Lung (tissue), 12 donors: ENCODE measurements around the gene EMSY. TPM values are rescaled to one million over a fixed set of nuclear protein-coding genes. Genes with fewer than 3 reads are reported as not detected.

Experiments
- ATAC-seq: fragments of 200-7000 bp; cut with Tn5 transposase; one replicate; pipeline ENCODE4 v1.9.1; 2020; ENCODE audit warnings: moderate number of reproducible peaks; ENCODE audit not compliant: insufficient read depth, low FRiP score
- DNase-seq, 3 donors: peaks; one replicate each; pipeline ENCODE4 v3.0.0-alpha.2; 2013 to 2017
- H3K27ac ChIP-seq, 2 donors: one replicate each; pipeline ENCODE4 v1.5.1; 2013; ENCODE audit warnings: mild to moderate bottlenecking in 2 of 2, moderate library complexity in 2 of 2, control low read depth in 1 of 2, inconsistent platforms in 1 of 2, low read depth in 1 of 2, low read length in 1 of 2
- H3K27me3 ChIP-seq, 3 donors: one replicate each; pipeline ENCODE4 v1.5.1; 2013; ENCODE audit warnings: low read length in 2 of 3; ENCODE audit not compliant: control insufficient read depth in 3 of 3, insufficient read depth in 3 of 3
- H3K36me3 ChIP-seq, 4 donors: one replicate each; pipeline ENCODE4 v1.5.1; 2013; ENCODE audit warnings: low read length in 4 of 4, mild to moderate bottlenecking in 1 of 4, moderate library complexity in 1 of 4; ENCODE audit not compliant: control insufficient read depth in 4 of 4, insufficient read depth in 4 of 4
- H3K4me1 ChIP-seq, 5 donors: one replicate each; pipeline ENCODE4 v1.5.1; 2013; ENCODE audit warnings: low read length in 5 of 5, mild to moderate bottlenecking in 2 of 5, moderate library complexity in 1 of 5; ENCODE audit not compliant: control insufficient read depth in 5 of 5, insufficient read depth in 5 of 5
- H3K4me3 ChIP-seq: one replicate; pipeline ENCODE4 v1.5.1; 2013; ENCODE audit warnings: mild to moderate bottlenecking, control low read depth, moderate library complexity
- H3K9ac ChIP-seq, 2 donors: one replicate each; pipeline ENCODE4 v1.5.1; 2013; ENCODE audit warnings: low read length in 2 of 2, control low read depth in 1 of 2; ENCODE audit not compliant: insufficient read depth in 1 of 2
- H3K9me3 ChIP-seq, 4 donors: one replicate each; pipeline ENCODE4 v1.5.1; 2013; ENCODE audit warnings: low read length in 3 of 4, mild to moderate bottlenecking in 1 of 4, moderate library complexity in 1 of 4; ENCODE audit not compliant: control insufficient read depth in 4 of 4, insufficient read depth in 3 of 4
- CTCF ChIP-seq: IDR thresholded peaks from 2 replicates; pipeline ENCODE4 v1.5.1; 2012; ENCODE audit warnings: mild to moderate bottlenecking; ENCODE audit errors: control extremely low read depth, extremely low read depth
- WGBS, 2 donors: extraction: QIAGEN DNeasy Blood & Tissue Kit; methylation state at CpG; one replicate each; pipeline ENCODE4 v1.1.7; 2013; 5-methylcytosine and 5-hydroxymethylcytosine counted together
- polyA plus RNA-seq, 2 donors: library from polyadenylated mRNA; stranded (reverse); fragments of 200-250 nt; gene quantifications; one replicate each; pipeline ENCODE4 v1.2.1, GENCODE V29; 2013
- total RNA-seq, 2 donors: library from RNA; depleted of rRNA in 1 of 2; stranded (reverse); fragments of >200 nt in 1 of 2; gene quantifications; one replicate each; pipeline ENCODE4 v1.2.1, GENCODE V29; 2014 to 2021
- donor health status: control.
- donor health status: control.
- donor health status: Bipolar disorder and iron deficiency.
- donor health status: healthy.
- donor health status: DM: yes; HTN: yes; CAD: no.

The EMSY gene
- total and polyA plus RNA-seq, 4 donors = 5.0 to 59.3 (median 15.5) TPM

- H3K9ac ChIP-seq = no peak overlapping the region
- H3K4me3 ChIP-seq = no peak overlapping the region
- no peak for TF ChIP-seq CTCF
- peaks cover 0 to 20% (median 3%) of the 10 kb centered on the region in 5 donors for H3K4me1 ChIP-seq
- H3K36me3 ChIP-seq = no peaks in the 10 kb centered on the region
- WGBS, 2 donors = 83 to 93% methylated on average over 2 of the region's 2 CpGs
- ATAC-seq (no peak), DNase-seq (no peak)
- H3K27ac ChIP-seq = no peak overlapping the region
- no peaks in the 10 kb centered on the region for H3K27me3 ChIP-seq
- no peaks in the 10 kb centered on the region for H3K9me3 ChIP-seq
Measured at GRCh38 chr11:76574406-76574805, 129.6 kb downstream of the EMSY start.

GRCh38 chr11:76574879-76575278, 130.1 kb downstream of the EMSY start:
- no peak overlapping the region for H3K4me3 ChIP-seq
- no peak for TF ChIP-seq CTCF
- no peak for DNase-seq
- H3K9me3 ChIP-seq = no peaks in the 10 kb centered on the region
- H3K9ac ChIP-seq = no peak overlapping the region
- no peak for ATAC-seq
- no peaks in the 10 kb centered on the region for H3K36me3 ChIP-seq
- peaks cover 0 to 23% (median 6%) of the 10 kb centered on the region in 5 donors for H3K4me1 ChIP-seq
- WGBS, 2 donors = 93 to 100% methylated on average over 1 of the region's 1 CpG
- H3K27me3 ChIP-seq = no peaks in the 10 kb centered on the region
- H3K27ac ChIP-seq = no peak overlapping the region

GRCh38 chr11:76577226-76577920, 132.6 kb downstream of the EMSY start:
- DNase-seq = peak; percentile 33 to 40 (median 39)
- Histone ChIP-seq H3K9ac (no peak overlapping the region), H3K9me3 (no peaks in the 10 kb centered on the region), H3K27me3 (no peaks in the 10 kb centered on the region), H3K4me3 (no peak overlapping the region), H3K27ac (peak overlapping the region; percentile 62 to 78), H3K36me3 (no peaks in the 10 kb centered on the region), H3K4me1 (peaks cover 0 to 23% (median 6%) of the 10 kb centered on the region in 5 donors)
- 62 to 75% methylated on average over 12 of the region's 12 CpGs for WGBS, 2 donors
- no peak for ATAC-seq
- TF ChIP-seq CTCF = no peak
